ENCODE data around the gene EVI5.

GRCh38 chr1:92817137-92817697 is 32.3 kb upstream of the EVI5 start:
- no peak for TF ChIP-seq EZH2 (IDR thresholded peaks at IDR 0.05; ENCODE audit: borderline replicate concordance, insufficient read depth, low read length, poor library complexity, severe bottlenecking)
- TF ChIP-seq REST (IDR thresholded peaks at IDR 0.05; ENCODE audit: borderline replicate concordance) = no peak
- no peak for TF ChIP-seq CTCF (IDR thresholded peaks at IDR 0.05; ENCODE audit: poor library complexity, severe bottlenecking)
- no peak for TF ChIP-seq POLR2AphosphoS5 (IDR thresholded peaks at IDR 0.05)
